Caco-2 (cell line): ENCODE measurements around the gene ACTR1A. TPM values are rescaled to one million over a fixed set of nuclear protein-coding genes. Genes with fewer than 3 reads are reported as not detected.

ENCODE experiments used
- microRNA-seq: library from miRNA; unstranded; fragments of <30 nt; microRNA quantifications from one replicate; pipeline ENCODE4 v1.2.0, GENCODE V29; 2022
- total RNA-seq: library from RNA; stranded (reverse); gene quantifications from 2 replicates; pipeline ENCODE4 v1.2.3, GENCODE V29; 2022

ACTR1A gene
- total RNA-seq, 1 experiment from 2014 or later, result 65.9 TPM

Small RNA genes within 50 kb of the gene (microRNA-seq; reads per million reads assigned to microRNA genes)
- 648 reads per million, percentile 84 among the genes with 10 or more reads in this experiment for gene MIR146B

Other genes with a start within 250 kb of the ACTR1A start
- gene NFKB2, start 107.0 kb downstream of the ACTR1A start, total RNA-seq, result 35.1 and 36.5 TPM in 2 replicates
- gene PSD, start 83.9 kb downstream of the ACTR1A start, total RNA-seq, result 2.8 and 3.8 TPM in 2 replicates
- 7.9 and 8.6 TPM in 2 replicates for gene FBXL15, start 81.9 kb downstream of the ACTR1A start, total RNA-seq
- 32.1 and 32.6 TPM in 2 replicates for gene CUEDC2, start 70.1 kb downstream of the ACTR1A start, total RNA-seq
- 0.82 and 0.86 TPM in 2 replicates for gene C10orf95, start 51.2 kb downstream of the ACTR1A start, total RNA-seq
- gene SUFU, start 1.3 kb upstream of the ACTR1A start, total RNA-seq, result 10.6 and 11.4 TPM in 2 replicates
- 40.9 and 44.4 TPM in 2 replicates for gene TRIM8, start 141.8 kb upstream of the ACTR1A start, total RNA-seq
- 7.8 and 8.0 TPM in 2 replicates for gene ARL3, start 211.7 kb upstream of the ACTR1A start, total RNA-seq
- gene SFXN2, start 211.9 kb upstream of the ACTR1A start, total RNA-seq, result 34.8 and 40.0 TPM in 2 replicates
- 26.3 and 28.2 TPM in 2 replicates for gene WBP1L, start 241.2 kb upstream of the ACTR1A start, total RNA-seq